HepG2 (cell line): ENCODE data around the gene HNRNPL. TPM values are rescaled to one million over a fixed set of nuclear protein-coding genes. Genes with fewer than 3 reads are reported as not detected.

Source experiments
- ARNT ChIP-seq: fragments of 450-650 bp; IDR thresholded peaks from 2 replicates; pipeline ENCODE4 v1.6.1; 2017
- BCL6 ChIP-seq: IDR thresholded peaks from 2 replicates; pipeline ENCODE4 v1.6.1; 2016; ENCODE audit warnings: missing genetic modification reagents, missing compliant biosample characterization
- HOXA9 ChIP-seq: sonication (generic); formaldehyde crosslinking; IDR thresholded peaks from 2 replicates; pipeline ENCODE4 v1.8.1; 2022; ENCODE audit warnings: missing genetic modification reagents, mild to moderate bottlenecking, moderate library complexity, borderline replicate concordance
- KLF11 ChIP-seq: IDR thresholded peaks from 2 replicates; pipeline ENCODE4 v1.6.1; 2016; ENCODE audit warnings: missing compliant biosample characterization
- MBD4 ChIP-seq: IDR thresholded peaks from 2 replicates; pipeline ENCODE4 v1.6.1; 2012; ENCODE audit warnings: low read length, inconsistent platforms, borderline replicate concordance
- PTBP1 ChIP-seq: fragments of 200-400 bp; formaldehyde crosslinking; IDR thresholded peaks from 2 replicates; pipeline ENCODE4 v1.6.1; 2018; ENCODE audit warnings: low read length, low read depth; ENCODE audit not compliant: poor library complexity, severe bottlenecking
- SCMH1 ChIP-seq: sonication (generic); formaldehyde crosslinking; IDR thresholded peaks from 2 replicates; pipeline ENCODE4 v1.9.0; 2021; ENCODE audit warnings: missing genetic modification reagents, mild to moderate bottlenecking, borderline replicate concordance
- SMAD3 ChIP-seq: sonication (generic); formaldehyde crosslinking; IDR thresholded peaks from 2 replicates; pipeline ENCODE4 v1.4.0; 2020; ENCODE audit warnings: missing genetic modification reagents
- SMARCC2 ChIP-seq: fragments of 450-650 bp; IDR thresholded peaks from 2 replicates; pipeline ENCODE4 v1.6.1; 2017; ENCODE audit warnings: antibody characterized with exemption, mild to moderate bottlenecking
- SP5 ChIP-seq: IDR thresholded peaks from 2 replicates; pipeline ENCODE4 v1.6.1; 2016; ENCODE audit warnings: low read depth, borderline replicate concordance
- SRY ChIP-seq: sonication (generic); formaldehyde crosslinking; IDR thresholded peaks from 2 replicates; pipeline ENCODE4 v1.8.0; 2022; ENCODE audit warnings: mild to moderate bottlenecking, missing genetic modification reagents
- TAF1 ChIP-seq: sonication (generic); formaldehyde crosslinking; IDR thresholded peaks from 2 replicates; pipeline ENCODE4 v1.4.0; 2020; ENCODE audit warnings: missing genetic modification reagents
- YEATS4 ChIP-seq: sonication (generic); formaldehyde crosslinking; IDR thresholded peaks from 2 replicates; pipeline ENCODE4 v1.4.0; 2020; ENCODE audit warnings: missing genetic modification reagents, borderline replicate concordance
- ZBTB7B ChIP-seq: sonication (generic); formaldehyde crosslinking; IDR thresholded peaks from 2 replicates; pipeline ENCODE4 v1.4.0; 2020; ENCODE audit warnings: missing genetic modification reagents
- ZNF225 ChIP-seq: sonication (generic); formaldehyde crosslinking; IDR thresholded peaks from 2 replicates; pipeline ENCODE4 v1.4.0; 2020; ENCODE audit warnings: mild to moderate bottlenecking, missing genetic modification reagents
- ZNF446 ChIP-seq: sonication (generic); formaldehyde crosslinking; IDR thresholded peaks from 2 replicates; pipeline ENCODE4 v1.5.0; 2020; ENCODE audit warnings: mild to moderate bottlenecking, missing genetic modification reagents
- ZNF563 ChIP-seq: sonication (generic); formaldehyde crosslinking; IDR thresholded peaks from 2 replicates; pipeline ENCODE4 v1.8.0; 2022; ENCODE audit warnings: mild to moderate bottlenecking, moderate library complexity, missing genetic modification reagents
- ZNF614 ChIP-seq: IDR thresholded peaks from 2 replicates; pipeline ENCODE4 v1.6.1; 2018; ENCODE audit warnings: missing biosample characterization, missing genetic modification reagents, inconsistent platforms, borderline replicate concordance
- ZNF780A ChIP-seq: sonication (generic); formaldehyde crosslinking; IDR thresholded peaks from 2 replicates; pipeline ENCODE4 v1.8.0; 2022; ENCODE audit warnings: mild to moderate bottlenecking, missing genetic modification reagents, moderate library complexity
- ZNF781 ChIP-seq: sonication (generic); formaldehyde crosslinking; IDR thresholded peaks from 2 replicates; pipeline ENCODE4 v1.5.1; 2020; ENCODE audit warnings: borderline replicate concordance, mild to moderate bottlenecking, missing genetic modification reagents; ENCODE audit errors: not compliant biosample characterization
- ZNF792 ChIP-seq: IDR thresholded peaks from 2 replicates; pipeline ENCODE4 v1.6.1; 2016
- polyA plus RNA-seq, 8 experiments: library from polyadenylated mRNA; depleted of rRNA in 3 of 8; stranded (reverse) in 7 of 8; unstranded in 1 of 8; fragments of >200 nt; fragmentation: Illumina TruSeq in 4 of 8; extraction: Trizol in 4 of 8; gene quantifications; 2 replicates each; pipeline versions ENCODE4 v1.2.1 to v1.2.3, GENCODE V29; 2011 to 2016; ENCODE audit warnings: low read depth in 4 of 8, missing spikeins in 1 of 8, mixed read lengths in 1 of 8; ENCODE audit not compliant: insufficient read depth in 1 of 8
- total RNA-seq, 5 experiments: library from RNA; depleted of rRNA; stranded (reverse); fragments of >200 nt; fragmentation: Illumina TruSeq; extraction: Trizol; gene quantifications; 2 replicates each; pipeline ENCODE4 v1.2.3, GENCODE V29; 2016; ENCODE audit warnings: low read depth in 1 of 5
- TF ChIP-seq, protein P1 (sequence below): sonication (generic); formaldehyde crosslinking; IDR thresholded peaks from 2 replicates; pipeline ENCODE4 v1.4.0; 2020; ENCODE audit warnings: missing genetic modification reagents
- TF ChIP-seq, protein P2 (sequence below): conservative IDR thresholded peaks from 2 replicates; pipeline ENCODE4 v1.6.1; 2018; ENCODE audit warnings: missing genetic modification reagents
- TF ChIP-seq, protein P3 (sequence below): sonication (generic); formaldehyde crosslinking; IDR thresholded peaks from 2 replicates; pipeline ENCODE4 v1.4.0; 2020; ENCODE audit warnings: missing genetic modification reagents, low read depth, mild to moderate bottlenecking, borderline replicate concordance

HNRNPL gene
- total and polyA plus RNA-seq, 2 of the 13 experiments (the other 11 are each of a cell fraction or from before 2014, with no cell fraction given) = 156 to 278 TPM

DNA sequence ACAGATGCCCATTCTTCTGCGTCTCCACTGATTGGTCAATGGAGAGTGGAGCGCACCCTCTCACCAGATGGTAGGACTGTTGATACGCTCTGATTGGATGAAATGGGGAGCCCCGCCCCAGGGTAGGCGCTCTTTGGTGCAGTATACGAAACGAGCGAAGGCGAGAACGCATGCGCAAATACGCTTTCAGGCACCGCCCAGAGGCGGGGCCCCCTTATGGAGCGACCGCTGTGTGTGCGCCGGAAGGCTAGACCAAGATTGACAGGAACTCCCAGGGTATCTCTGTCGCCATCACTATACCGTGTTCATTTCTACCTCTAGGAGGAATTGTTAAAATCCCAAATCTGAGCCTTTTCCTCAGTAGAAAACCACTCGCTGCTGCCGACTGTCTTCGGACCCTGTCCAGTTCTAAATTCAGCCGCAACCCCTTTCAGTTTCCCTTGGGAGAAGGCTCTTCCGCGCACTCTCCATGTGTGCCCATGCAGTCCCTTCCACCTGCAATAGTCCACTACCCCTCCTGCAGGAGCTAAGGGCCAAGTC is 720 bp upstream of the HNRNPL start (continued):
- TF ChIP-seq, protein P1, sequence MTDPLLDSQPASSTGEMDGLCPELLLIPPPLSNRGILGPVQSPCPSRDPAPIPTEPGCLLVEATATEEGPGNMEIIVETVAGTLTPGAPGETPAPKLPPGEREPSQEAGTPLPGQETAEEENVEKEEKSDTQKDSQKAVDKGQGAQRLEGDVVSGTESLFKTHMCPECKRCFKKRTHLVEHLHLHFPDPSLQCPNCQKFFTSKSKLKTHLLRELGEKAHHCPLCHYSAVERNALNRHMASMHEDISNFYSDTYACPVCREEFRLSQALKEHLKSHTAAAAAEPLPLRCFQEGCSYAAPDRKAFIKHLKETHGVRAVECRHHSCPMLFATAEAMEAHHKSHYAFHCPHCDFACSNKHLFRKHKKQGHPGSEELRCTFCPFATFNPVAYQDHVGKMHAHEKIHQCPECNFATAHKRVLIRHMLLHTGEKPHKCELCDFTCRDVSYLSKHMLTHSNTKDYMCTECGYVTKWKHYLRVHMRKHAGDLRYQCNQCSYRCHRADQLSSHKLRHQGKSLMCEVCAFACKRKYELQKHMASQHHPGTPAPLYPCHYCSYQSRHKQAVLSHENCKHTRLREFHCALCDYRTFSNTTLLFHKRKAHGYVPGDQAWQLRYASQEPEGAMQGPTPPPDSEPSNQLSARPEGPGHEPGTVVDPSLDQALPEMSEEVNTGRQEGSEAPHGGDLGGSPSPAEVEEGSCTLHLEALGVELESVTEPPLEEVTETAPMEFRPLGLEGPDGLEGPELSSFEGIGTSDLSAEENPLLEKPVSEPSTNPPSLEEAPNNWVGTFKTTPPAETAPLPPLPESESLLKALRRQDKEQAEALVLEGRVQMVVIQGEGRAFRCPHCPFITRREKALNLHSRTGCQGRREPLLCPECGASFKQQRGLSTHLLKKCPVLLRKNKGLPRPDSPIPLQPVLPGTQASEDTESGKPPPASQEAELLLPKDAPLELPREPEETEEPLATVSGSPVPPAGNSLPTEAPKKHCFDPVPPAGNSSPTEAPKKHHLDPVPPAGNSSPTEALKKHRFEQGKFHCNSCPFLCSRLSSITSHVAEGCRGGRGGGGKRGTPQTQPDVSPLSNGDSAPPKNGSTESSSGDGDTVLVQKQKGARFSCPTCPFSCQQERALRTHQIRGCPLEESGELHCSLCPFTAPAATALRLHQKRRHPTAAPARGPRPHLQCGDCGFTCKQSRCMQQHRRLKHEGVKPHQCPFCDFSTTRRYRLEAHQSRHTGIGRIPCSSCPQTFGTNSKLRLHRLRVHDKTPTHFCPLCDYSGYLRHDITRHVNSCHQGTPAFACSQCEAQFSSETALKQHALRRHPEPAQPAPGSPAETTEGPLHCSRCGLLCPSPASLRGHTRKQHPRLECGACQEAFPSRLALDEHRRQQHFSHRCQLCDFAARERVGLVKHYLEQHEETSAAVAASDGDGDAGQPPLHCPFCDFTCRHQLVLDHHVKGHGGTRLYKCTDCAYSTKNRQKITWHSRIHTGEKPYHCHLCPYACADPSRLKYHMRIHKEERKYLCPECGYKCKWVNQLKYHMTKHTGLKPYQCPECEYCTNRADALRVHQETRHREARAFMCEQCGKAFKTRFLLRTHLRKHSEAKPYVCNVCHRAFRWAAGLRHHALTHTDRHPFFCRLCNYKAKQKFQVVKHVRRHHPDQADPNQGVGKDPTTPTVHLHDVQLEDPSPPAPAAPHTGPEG (CRISPR knock-in tag) = no peak
- TF ChIP-seq HOXA9 (CRISPR knock-in tag) = no peak
- TF ChIP-seq, protein P2, sequence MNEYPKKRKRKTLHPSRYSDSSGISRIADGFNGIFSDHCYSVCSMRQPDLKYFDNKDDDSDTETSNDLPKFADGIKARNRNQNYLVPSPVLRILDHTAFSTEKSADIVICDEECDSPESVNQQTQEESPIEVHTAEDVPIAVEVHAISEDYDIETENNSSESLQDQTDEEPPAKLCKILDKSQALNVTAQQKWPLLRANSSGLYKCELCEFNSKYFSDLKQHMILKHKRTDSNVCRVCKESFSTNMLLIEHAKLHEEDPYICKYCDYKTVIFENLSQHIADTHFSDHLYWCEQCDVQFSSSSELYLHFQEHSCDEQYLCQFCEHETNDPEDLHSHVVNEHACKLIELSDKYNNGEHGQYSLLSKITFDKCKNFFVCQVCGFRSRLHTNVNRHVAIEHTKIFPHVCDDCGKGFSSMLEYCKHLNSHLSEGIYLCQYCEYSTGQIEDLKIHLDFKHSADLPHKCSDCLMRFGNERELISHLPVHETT = 0 out of 2 replicates have a peak, but pooled peaks have one; percentile 45
- 0 out of 2 replicates have a peak, but pooled peaks have one; percentile 2 for TF ChIP-seq SP5 (CRISPR knock-in tag)
- TF ChIP-seq ZNF792 (CRISPR knock-in tag) = no peak
- TF ChIP-seq YEATS4 (CRISPR knock-in tag) = no peak
- TF ChIP-seq KLF11 (CRISPR knock-in tag) = no peak
- TF ChIP-seq BCL6 (CRISPR knock-in tag) = no peak
- 0 out of 2 replicates have a peak, but pooled peaks have one; percentile 58 for TF ChIP-seq SRY
- TF ChIP-seq ARNT = no peak
- TF ChIP-seq ZNF781 (CRISPR knock-in tag) = no peak
- no peak; the same call in 1 of the 2 replicates for TF ChIP-seq ZNF225
- TF ChIP-seq ZBTB7B (CRISPR knock-in tag) = no peak
- no peak for TF ChIP-seq SCMH1 (CRISPR knock-in tag)
- TF ChIP-seq ZNF446 (CRISPR knock-in tag) = no peak
- no peak for TF ChIP-seq SMARCC2
- TF ChIP-seq TAF1 = peak; percentile 50
- TF ChIP-seq ZNF780A = no peak
- TF ChIP-seq ZNF614 (CRISPR knock-in tag) = no peak
- TF ChIP-seq, protein P3, sequence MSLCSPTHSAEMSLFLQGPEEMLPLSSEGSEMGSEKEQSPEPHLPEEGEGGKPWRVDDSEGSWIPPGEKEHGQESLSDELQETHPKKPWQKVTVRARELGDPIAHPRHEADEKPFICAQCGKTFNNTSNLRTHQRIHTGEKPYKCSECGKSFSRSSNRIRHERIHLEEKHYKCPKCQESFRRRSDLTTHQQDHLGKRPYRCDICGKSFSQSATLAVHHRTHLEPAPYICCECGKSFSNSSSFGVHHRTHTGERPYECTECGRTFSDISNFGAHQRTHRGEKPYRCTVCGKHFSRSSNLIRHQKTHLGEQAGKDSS (CRISPR knock-in tag) = no peak
- no peak for TF ChIP-seq PTBP1
- no peak for TF ChIP-seq MBD4
- no peak for TF ChIP-seq ZNF563 (CRISPR knock-in tag)
- no peak; the same call in 1 of the 2 replicates for TF ChIP-seq SMAD3 (CRISPR knock-in tag)
